A549 (cell line): Measurements from ENCODE around the gene NID1. TPM values are rescaled to one million over a fixed set of nuclear protein-coding genes. Genes with fewer than 3 reads are reported as not detected.
A peak's percentile ranks its signal among the peaks of the same experiment; 100 is the strongest.

Experiments used
- ATAC-seq, 2 experiments: fragments of 200-7000 bp in 1 of 2; fragments of >200 bp in 1 of 2; cut with Nextera tagmentation in 1 of 2; cut with Tn5 transposase in 1 of 2; 3 replicates each; pipeline versions ENCODE4 v1.8.0 to v1.9.1; 2018 to 2020; ENCODE audit warnings: mild to moderate bottlenecking in 1 of 2, moderate library complexity in 1 of 2
- CTCF ChIA-PET: fragments of 300-600 bp; sonication (Branson Sonifier 250); formaldehyde crosslinking; extraction: SDS; loops from one replicate; lab custom pipeline; 2021; ENCODE audit warnings: antibody characterized with exemption, inconsistent platforms; lab: Yijun Ruan, JAX
- POLR2A ChIA-PET: fragments of 350-600 bp; formaldehyde crosslinking; extraction: SDS; loops from one replicate; lab custom pipeline; 2021; ENCODE audit warnings: antibody characterized with exemption, inconsistent platforms; lab: Yijun Ruan, JAX
- DNase-seq, 2 experiments: peaks; one replicate each; pipeline versions ENCODE4 v3.0.0 to v3.0.0-alpha.2; 2011 to 2016; ENCODE audit warnings: low read depth in 1 of 2, low spot score in 1 of 2
- FAIRE-seq: peaks from 2 replicates; lab custom pipeline; 2011; peaks lifted over from hg19 to GRCh38; lab: Jason Lieb, UNC
- H3K27ac ChIP-seq, 2 experiments: fragments of >200 bp; sonication (Bioruptor Twin); formaldehyde crosslinking; 3 replicates each; pipeline ENCODE4 v1.5.1; 2016 to 2017
- H3K4me1 ChIP-seq: fragments of >200 bp; sonication (Bioruptor Twin); formaldehyde crosslinking; 3 replicates; pipeline ENCODE4 v1.6.1; 2016
- H3K4me2 ChIP-seq: fragments of >200 bp; sonication (Bioruptor Twin); formaldehyde crosslinking; 3 replicates; pipeline ENCODE4 v1.6.1; 2016
- H3K4me3 ChIP-seq: fragments of >200 bp; sonication (Bioruptor Twin); formaldehyde crosslinking; 3 replicates; pipeline ENCODE4 v1.5.1; 2016
- H3K9me3 ChIP-seq: fragments of >200 bp; sonication (Bioruptor Twin); formaldehyde crosslinking; 3 replicates; pipeline ENCODE4 v1.6.1; 2016
- CBX8 ChIP-seq: fragments of 200-600 bp; sonication (generic); IDR thresholded peaks from 2 replicates; pipeline ENCODE4 v1.6.1; 2016
- CHD4 ChIP-seq: fragments of 200-600 bp; sonication (generic); IDR thresholded peaks from 2 replicates; pipeline ENCODE4 v1.6.1; 2016; ENCODE audit warnings: antibody characterized with exemption, mild to moderate bottlenecking, borderline replicate concordance
- FOSL2 ChIP-seq, 2 experiments: fragments of 450-650 bp in 1 of 2; fragments of >200 bp in 1 of 2; sonication (Bioruptor Twin) in 1 of 2; formaldehyde crosslinking; IDR thresholded peaks; 2 replicates each; pipeline versions ENCODE4 v1.5.0 to v1.6.1; 2016 to 2020; ENCODE audit warnings: mild to moderate bottlenecking in 1 of 2, moderate library complexity in 1 of 2
- FOXS1 ChIP-seq: fragments of 250-450 bp; sonication (Bioruptor Pico); IDR thresholded peaks from 2 replicates; pipeline ENCODE4 v1.5.0; 2020; ENCODE audit warnings: mild to moderate bottlenecking, moderate library complexity
- GATA3 ChIP-seq: IDR thresholded peaks from 2 replicates; pipeline ENCODE4 v1.6.1; 2012; ENCODE audit warnings: borderline replicate concordance
- HDAC2 ChIP-seq: fragments of 200-600 bp; sonication (generic); IDR thresholded peaks from 2 replicates; pipeline ENCODE4 v1.6.1; 2016
- HOXA7 ChIP-seq: fragments of 250-450 bp; sonication (Bioruptor Pico); IDR thresholded peaks from 2 replicates; pipeline ENCODE4 v1.5.0; 2020; ENCODE audit warnings: mild to moderate bottlenecking, moderate library complexity
- JUN ChIP-seq, 2 experiments: fragments of >200 bp; sonication (Bioruptor Twin); formaldehyde crosslinking; IDR thresholded peaks; 2 replicates in 1 of 2; 3 replicates in 1 of 2; pipeline ENCODE4 v1.6.1; 2016 to 2017
- KDM1A ChIP-seq: fragments of 200-600 bp; sonication (generic); IDR thresholded peaks from 2 replicates; pipeline ENCODE4 v1.6.1; 2016; ENCODE audit warnings: low read depth, mild to moderate bottlenecking
- MAZ ChIP-seq: fragments of 150-350 bp; IDR thresholded peaks from 2 replicates; pipeline ENCODE4 v1.6.1; 2014; ENCODE audit warnings: antibody characterized with exemption, low read depth, low read length, borderline replicate concordance
- NR3C1 ChIP-seq: fragments of >200 bp; sonication (Bioruptor Twin); formaldehyde crosslinking; IDR thresholded peaks from 3 replicates; pipeline ENCODE4 v1.6.1; 2017
- PHF8 ChIP-seq: fragments of 200-600 bp; sonication (generic); IDR thresholded peaks from 2 replicates; pipeline ENCODE4 v1.6.1; 2016; ENCODE audit warnings: low read depth, mild to moderate bottlenecking, antibody characterized with exemption, moderate library complexity, borderline replicate concordance
- POLR2AphosphoS2 ChIP-seq: conservative IDR thresholded peaks from 2 replicates; pipeline ENCODE4 v1.6.1; 2012; ENCODE audit warnings: low read length, improper control_type of control experiment, inconsistent platforms
- RCOR1 ChIP-seq: fragments of 150-350 bp; IDR thresholded peaks from 2 replicates; pipeline ENCODE4 v1.6.1; 2014; ENCODE audit warnings: antibody characterized with exemption, low read length, low read depth
- RFX5 ChIP-seq: fragments of 450-650 bp; IDR thresholded peaks from 2 replicates; pipeline ENCODE4 v1.7.1; 2014; ENCODE audit warnings: antibody characterized with exemption, mild to moderate bottlenecking, moderate library complexity
- SMC3 ChIP-seq: fragments of >200 bp; sonication (Bioruptor Twin); formaldehyde crosslinking; IDR thresholded peaks from 3 replicates; pipeline ENCODE4 v1.6.1; 2018; ENCODE audit warnings: inconsistent platforms
- TFCP2L1 ChIP-seq: fragments of 250-450 bp; sonication (Bioruptor Pico); IDR thresholded peaks from 2 replicates; pipeline ENCODE4 v1.5.0; 2021; ENCODE audit warnings: mild to moderate bottlenecking
- ZNF302 ChIP-seq: fragments of 250-450 bp; sonication (Bioruptor Pico); IDR thresholded peaks from 2 replicates; pipeline ENCODE4 v1.9.0; 2021; ENCODE audit warnings: inconsistent platforms, mild to moderate bottlenecking, moderate library complexity
- ZSCAN20 ChIP-seq: fragments of 250-450 bp; sonication (Bioruptor Pico); IDR thresholded peaks from 2 replicates; pipeline ENCODE4 v1.8.0; 2022; ENCODE audit warnings: mild to moderate bottlenecking, moderate library complexity
- WGBS: methylation state at CpG from one replicate; pipeline ENCODE4 v1.1.6; 2017; ENCODE audit errors: missing lambda C conversion rate; 5-methylcytosine and 5-hydroxymethylcytosine counted together
- polyA plus RNA-seq, 4 experiments: library from polyadenylated mRNA; depleted of rRNA in 3 of 4; stranded (reverse); fragments of >200 nt; fragmentation: RNase III in 1 of 4; extraction: RNeasy Plus Mini Kit Qiagen cat#74134 plus additional on column Dnase treatment in 1 of 4; gene quantifications; 2 replicates in 3 of 4; 3 replicates in 1 of 4; pipeline ENCODE4 v1.2.3, GENCODE V29; 2011 to 2017
- TF ChIP-seq, protein P1 (sequence below): fragments of 250-450 bp; sonication (Bioruptor Pico); IDR thresholded peaks from 2 replicates; pipeline ENCODE4 v1.5.0; 2020; ENCODE audit warnings: low read depth, mild to moderate bottlenecking, moderate library complexity
- TF ChIP-seq, protein P2 (sequence below): fragments of 250-450 bp; sonication (Bioruptor Pico); IDR thresholded peaks from 2 replicates; pipeline ENCODE4 v1.5.0; 2021; ENCODE audit warnings: mild to moderate bottlenecking, moderate library complexity, borderline replicate concordance
- TF ChIP-seq, protein P3 (sequence below): IDR thresholded peaks from 2 replicates; pipeline ENCODE4 v1.6.1; 2012
- TF ChIP-seq, protein P4 (sequence below): fragments of >200 bp; sonication (Bioruptor Twin); formaldehyde crosslinking; IDR thresholded peaks from 3 replicates; pipeline ENCODE4 v1.6.1; 2016
- TF ChIP-seq, protein P5 (sequence below): IDR thresholded peaks from 2 replicates; pipeline ENCODE4 v1.6.1; 2012
- TF ChIP-seq, protein P6 (sequence below): fragments of 150-350 bp; IDR thresholded peaks from 2 replicates; pipeline ENCODE4 v1.6.1; 2014; ENCODE audit warnings: low read depth, mild to moderate bottlenecking, low read length
- TF ChIP-seq, protein P7 (sequence below): IDR thresholded peaks from 2 replicates; pipeline ENCODE4 v1.6.1; 2012; ENCODE audit warnings: low read depth, borderline replicate concordance

The NID1 gene
- polyA plus RNA-seq, 2 of the 4 experiments (the other 2 are of a cell fraction) = 6.8 to 10.5 TPM

DNA sequence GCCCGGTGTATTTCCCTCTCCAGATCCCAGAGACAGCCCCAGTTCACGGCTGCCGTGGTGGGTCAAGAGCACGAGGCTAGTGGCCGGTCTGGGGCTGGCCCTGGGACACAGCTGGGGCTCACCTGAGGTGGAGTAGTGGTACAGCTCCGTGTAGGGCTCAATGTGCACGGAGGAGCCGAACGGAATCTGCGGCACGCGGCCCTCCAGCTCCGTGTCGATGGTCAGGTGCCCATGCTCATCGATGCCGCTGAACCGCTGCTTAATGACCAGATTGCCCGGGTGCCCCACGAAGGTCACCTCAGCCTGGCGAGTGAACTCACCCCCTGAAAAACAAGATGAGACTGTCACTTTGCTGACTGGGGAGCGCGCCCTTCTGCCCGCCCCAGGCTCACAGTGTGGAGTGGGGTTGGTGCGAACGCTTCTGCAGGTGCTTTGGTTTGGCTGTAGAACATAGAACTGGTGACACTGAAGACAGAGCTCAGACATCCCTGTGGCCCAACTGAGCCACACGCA, 35.4 kb downstream of the NID1 start (continued):
- no peak for TF ChIP-seq RFX5
- TF ChIP-seq, protein P1, sequence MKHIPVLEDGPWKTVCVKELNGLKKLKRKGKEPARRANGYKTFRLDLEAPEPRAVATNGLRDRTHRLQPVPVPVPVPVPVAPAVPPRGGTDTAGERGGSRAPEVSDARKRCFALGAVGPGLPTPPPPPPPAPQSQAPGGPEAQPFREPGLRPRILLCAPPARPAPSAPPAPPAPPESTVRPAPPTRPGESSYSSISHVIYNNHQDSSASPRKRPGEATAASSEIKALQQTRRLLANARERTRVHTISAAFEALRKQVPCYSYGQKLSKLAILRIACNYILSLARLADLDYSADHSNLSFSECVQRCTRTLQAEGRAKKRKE (CRISPR knock-in tag) = no peak
- TF ChIP-seq, protein P2, sequence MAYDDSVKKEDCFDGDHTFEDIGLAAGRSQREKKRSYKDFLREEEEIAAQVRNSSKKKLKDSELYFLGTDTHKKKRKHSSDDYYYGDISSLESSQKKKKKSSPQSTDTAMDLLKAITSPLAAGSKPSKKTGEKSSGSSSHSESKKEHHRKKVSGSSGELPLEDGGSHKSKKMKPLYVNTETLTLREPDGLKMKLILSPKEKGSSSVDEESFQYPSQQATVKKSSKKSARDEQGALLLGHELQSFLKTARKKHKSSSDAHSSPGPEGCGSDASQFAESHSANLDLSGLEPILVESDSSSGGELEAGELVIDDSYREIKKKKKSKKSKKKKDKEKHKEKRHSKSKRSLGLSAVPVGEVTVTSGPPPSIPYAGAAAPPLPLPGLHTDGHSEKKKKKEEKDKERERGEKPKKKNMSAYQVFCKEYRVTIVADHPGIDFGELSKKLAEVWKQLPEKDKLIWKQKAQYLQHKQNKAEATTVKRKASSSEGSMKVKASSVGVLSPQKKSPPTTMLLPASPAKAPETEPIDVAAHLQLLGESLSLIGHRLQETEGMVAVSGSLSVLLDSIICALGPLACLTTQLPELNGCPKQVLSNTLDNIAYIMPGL (CRISPR knock-in tag) = no peak

DNA sequence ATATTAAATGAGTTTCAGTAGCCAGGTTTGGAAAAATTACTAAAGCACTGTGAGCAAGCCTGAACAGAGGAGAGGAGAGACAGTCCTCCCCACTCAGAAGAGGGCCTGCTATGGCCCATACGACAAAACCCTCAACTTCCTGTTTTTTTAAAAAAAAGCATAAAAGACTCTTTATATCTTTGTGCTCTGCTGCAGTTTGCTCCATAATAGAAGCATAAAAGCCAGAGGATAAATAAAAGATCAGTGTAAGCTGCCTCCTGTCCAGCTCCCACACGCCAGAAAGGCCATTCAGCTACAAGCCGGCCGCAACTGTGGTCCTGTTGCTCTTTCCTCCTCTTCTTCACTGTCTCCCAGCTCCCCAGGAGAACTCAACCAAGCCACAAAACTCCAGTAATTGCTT, 37.8 kb downstream of the NID1 start:
- Histone ChIP-seq H3K4me1 (no peaks in the 10 kb centered on the region), H3K27ac (no peak overlapping the region), H3K4me2 (no peak overlapping the region), H3K4me3 (no peak overlapping the region), H3K9me3 (no peaks in the 10 kb centered on the region)
- no peak for DNase-seq
- WGBS = 84% methylated on average over 4 of the region's 4 CpGs
- TF ChIP-seq JUN (IDR thresholded peaks at IDR 0.05) = no peak
- no peak for TF ChIP-seq PHF8
- TF ChIP-seq FOSL2 (IDR thresholded peaks at IDR 0.05) = no peak
- TF ChIP-seq FOSL2 (CRISPR knock-in tag; IDR thresholded peaks at IDR 0.05) = no peak
- TF ChIP-seq, protein P1 (CRISPR knock-in tag) = no peak
- no peak for TF ChIP-seq HDAC2
- no peak for TF ChIP-seq RCOR1
- TF ChIP-seq NR3C1 = no peak
- no peak for TF ChIP-seq KDM1A
- no peak for TF ChIP-seq MAZ
- no peak for TF ChIP-seq TFCP2L1 (CRISPR knock-in tag)
- TF ChIP-seq ZNF302 (CRISPR knock-in tag) = no peak
- TF ChIP-seq CHD4 = no peak
- no peak for TF ChIP-seq POLR2AphosphoS2
- TF ChIP-seq FOXS1 (CRISPR knock-in tag) = no peak
- no peak for TF ChIP-seq HOXA7 (CRISPR knock-in tag)
- no peak for TF ChIP-seq GATA3
- TF ChIP-seq, protein P3, sequence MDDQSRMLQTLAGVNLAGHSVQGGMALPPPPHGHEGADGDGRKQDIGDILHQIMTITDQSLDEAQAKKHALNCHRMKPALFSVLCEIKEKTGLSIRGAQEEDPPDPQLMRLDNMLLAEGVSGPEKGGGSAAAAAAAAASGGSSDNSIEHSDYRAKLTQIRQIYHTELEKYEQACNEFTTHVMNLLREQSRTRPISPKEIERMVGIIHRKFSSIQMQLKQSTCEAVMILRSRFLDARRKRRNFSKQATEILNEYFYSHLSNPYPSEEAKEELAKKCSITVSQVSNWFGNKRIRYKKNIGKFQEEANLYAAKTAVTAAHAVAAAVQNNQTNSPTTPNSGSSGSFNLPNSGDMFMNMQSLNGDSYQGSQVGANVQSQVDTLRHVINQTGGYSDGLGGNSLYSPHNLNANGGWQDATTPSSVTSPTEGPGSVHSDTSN = no peak
- ChIA-PET CTCF (interaction anchor here (1.3 to 1.8 kb wide), 2 partner anchors 8 to 10 kb away, joined by 3 to 6 read pairs; no protein-coding TSS in a partner anchor), POLR2A (no interaction called here)
- ATAC-seq = no peak
- no peak for FAIRE-seq

DNA sequence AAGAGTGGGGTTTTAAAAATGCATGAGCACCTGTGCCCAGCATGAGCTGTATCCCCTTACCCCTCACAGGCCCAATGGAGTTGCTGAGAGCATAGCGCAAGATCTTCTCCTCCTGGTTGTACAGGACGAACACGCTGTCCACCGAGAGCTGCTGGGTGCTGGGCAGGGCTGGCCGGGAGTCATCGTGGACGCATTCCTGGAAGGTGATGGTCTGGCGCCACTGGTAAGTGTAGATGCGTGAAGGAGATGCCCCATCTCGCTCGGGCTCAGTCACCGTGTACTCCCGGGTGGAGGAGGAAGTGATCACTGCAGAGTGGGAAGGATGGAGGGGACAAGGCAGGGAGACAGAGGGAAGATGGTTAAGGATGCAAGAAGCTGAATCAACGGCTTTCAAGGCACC, 39.1 kb downstream of the NID1 start:
- WGBS = 93% methylated on average over 14 of the region's 14 CpGs
- POLR2A ChIA-PET = no interaction called here
- no peak overlapping the region for H3K4me2 ChIP-seq
- CTCF ChIA-PET = interaction anchor here (0.9 to 2.1 kb wide), 2 partner anchors 9 to 55 kb away, joined by 3 to 12 read pairs; no protein-coding TSS in a partner anchor
- H3K9me3 ChIP-seq = no peaks in the 10 kb centered on the region
- H3K27ac ChIP-seq = no peak overlapping the region
- TF ChIP-seq, protein P4, sequence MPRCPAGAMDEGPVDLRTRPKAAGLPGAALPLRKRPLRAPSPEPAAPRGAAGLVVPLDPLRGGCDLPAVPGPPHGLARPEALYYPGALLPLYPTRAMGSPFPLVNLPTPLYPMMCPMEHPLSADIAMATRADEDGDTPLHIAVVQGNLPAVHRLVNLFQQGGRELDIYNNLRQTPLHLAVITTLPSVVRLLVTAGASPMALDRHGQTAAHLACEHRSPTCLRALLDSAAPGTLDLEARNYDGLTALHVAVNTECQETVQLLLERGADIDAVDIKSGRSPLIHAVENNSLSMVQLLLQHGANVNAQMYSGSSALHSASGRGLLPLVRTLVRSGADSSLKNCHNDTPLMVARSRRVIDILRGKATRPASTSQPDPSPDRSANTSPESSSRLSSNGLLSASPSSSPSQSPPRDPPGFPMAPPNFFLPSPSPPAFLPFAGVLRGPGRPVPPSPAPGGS = no peak
- TF ChIP-seq ZSCAN20 (no peak), POLR2AphosphoS2 (no peak), CBX8 (no peak), SMC3 (no peak)
- TF ChIP-seq, protein P5, sequence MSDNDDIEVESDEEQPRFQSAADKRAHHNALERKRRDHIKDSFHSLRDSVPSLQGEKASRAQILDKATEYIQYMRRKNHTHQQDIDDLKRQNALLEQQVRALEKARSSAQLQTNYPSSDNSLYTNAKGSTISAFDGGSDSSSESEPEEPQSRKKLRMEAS = no peak
- TF ChIP-seq, protein P6, sequence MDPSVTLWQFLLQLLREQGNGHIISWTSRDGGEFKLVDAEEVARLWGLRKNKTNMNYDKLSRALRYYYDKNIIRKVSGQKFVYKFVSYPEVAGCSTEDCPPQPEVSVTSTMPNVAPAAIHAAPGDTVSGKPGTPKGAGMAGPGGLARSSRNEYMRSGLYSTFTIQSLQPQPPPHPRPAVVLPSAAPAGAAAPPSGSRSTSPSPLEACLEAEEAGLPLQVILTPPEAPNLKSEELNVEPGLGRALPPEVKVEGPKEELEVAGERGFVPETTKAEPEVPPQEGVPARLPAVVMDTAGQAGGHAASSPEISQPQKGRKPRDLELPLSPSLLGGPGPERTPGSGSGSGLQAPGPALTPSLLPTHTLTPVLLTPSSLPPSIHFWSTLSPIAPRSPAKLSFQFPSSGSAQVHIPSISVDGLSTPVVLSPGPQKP = no peak
- TF ChIP-seq, protein P7, sequence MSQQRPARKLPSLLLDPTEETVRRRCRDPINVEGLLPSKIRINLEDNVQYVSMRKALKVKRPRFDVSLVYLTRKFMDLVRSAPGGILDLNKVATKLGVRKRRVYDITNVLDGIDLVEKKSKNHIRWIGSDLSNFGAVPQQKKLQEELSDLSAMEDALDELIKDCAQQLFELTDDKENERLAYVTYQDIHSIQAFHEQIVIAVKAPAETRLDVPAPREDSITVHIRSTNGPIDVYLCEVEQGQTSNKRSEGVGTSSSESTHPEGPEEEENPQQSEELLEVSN = no peak
- TF ChIP-seq, protein P2 (CRISPR knock-in tag) = no peak
- 0 out of 6 replicates have a peak, but pooled peaks of 1 of the 2 experiments have one; percentile 43 for ATAC-seq
- no peak overlapping the region for H3K4me3 ChIP-seq
- no peak for FAIRE-seq
- H3K4me1 ChIP-seq = no peaks in the 10 kb centered on the region
- no peak for DNase-seq
